Osteocyte (in vitro differentiated cells): ENCODE results near the gene CXCL16. TPM values are rescaled to one million over a fixed set of nuclear protein-coding genes. Genes with fewer than 3 reads are reported as not detected.

ENCODE experiments used
- DNase-seq: peaks from one replicate; pipeline ENCODE4 v3.0.0; 2021; ENCODE audit warnings: mixed read lengths; ENCODE audit not compliant: unreplicated experiment; ENCODE audit errors: extremely low spot score
- H3K27ac Mint-ChIP-seq: one replicate; pipeline ENCODE4 v1.8.0; 2021; ENCODE audit warnings: mild to moderate bottlenecking, mixed read lengths; ENCODE audit not compliant: unreplicated experiment
- H3K27me3 Mint-ChIP-seq: one replicate; pipeline ENCODE4 v1.8.0; 2021; ENCODE audit warnings: mixed read lengths; ENCODE audit not compliant: unreplicated experiment
- H3K36me3 Mint-ChIP-seq: one replicate; pipeline ENCODE4 v1.8.0; 2021; ENCODE audit warnings: mixed read lengths; ENCODE audit not compliant: unreplicated experiment
- H3K4me1 Mint-ChIP-seq: one replicate; pipeline ENCODE4 v1.8.0; 2021; ENCODE audit warnings: mixed read lengths; ENCODE audit not compliant: unreplicated experiment
- H3K4me3 Mint-ChIP-seq: one replicate; pipeline ENCODE4 v1.8.0; 2021; ENCODE audit warnings: mild to moderate bottlenecking, moderate library complexity, mixed read lengths; ENCODE audit not compliant: unreplicated experiment
- H3K9me3 Mint-ChIP-seq: one replicate; pipeline ENCODE4 v1.8.0; 2021; ENCODE audit warnings: mixed read lengths; ENCODE audit not compliant: unreplicated experiment
- CTCF ChIP-seq: fragments of 200-600 bp; sonication (generic); IDR thresholded peaks from 2 replicates; pipeline ENCODE4 v1.5.0; 2021; ENCODE audit warnings: antibody characterized with exemption, mild to moderate bottlenecking, moderate library complexity
- total RNA-seq: library from RNA; stranded (reverse); gene quantifications from 2 replicates; pipeline ENCODE4 v1.2.1, GENCODE V29; 2021

Gene CXCL16
- total RNA-seq, 1 donor from 2014 or later, result 12.8 TPM

GRCh38 chr17:4734857-4735475 lies 4.8 kb downstream of the CXCL16 start:
- no peak for TF ChIP-seq CTCF
- Mint-ChIP-seq H3K36me3 (peaks cover 6% of the 10 kb centered on the region), H3K4me3 (no peak overlapping the region), H3K27me3 (peaks cover 16% of the 10 kb centered on the region), H3K9me3 (no peaks in the 10 kb centered on the region), H3K4me1 (peaks cover 24% of the 10 kb centered on the region), H3K27ac (no peak overlapping the region)
- DNase-seq, result no peak

GRCh38 chr17:4733073-4733531 lies 6.6 kb downstream of the CXCL16 start:
- H3K4me3 Mint-ChIP-seq, result no peak overlapping the region

GRCh38 chr17:4728124-4728523 lies 11.6 kb downstream of the CXCL16 start:
- peaks cover 1% of the 10 kb centered on the region for H3K36me3 Mint-ChIP-seq
- H3K27me3 Mint-ChIP-seq, result peaks cover 13% of the 10 kb centered on the region
- no peak overlapping the region for H3K27ac Mint-ChIP-seq
- H3K9me3 Mint-ChIP-seq, result no peaks in the 10 kb centered on the region
- H3K4me3 Mint-ChIP-seq, result no peak overlapping the region
- DNase-seq, result no peak
- peaks cover 14% of the 10 kb centered on the region for H3K4me1 Mint-ChIP-seq
- no peak for TF ChIP-seq CTCF

More at GRCh38 chr17:4733073-4733531, 6.6 kb downstream of the CXCL16 start:
- Mint-ChIP-seq H3K27ac (no peak overlapping the region), H3K27me3 (peaks cover 11% of the 10 kb centered on the region), H3K4me1 (peaks cover 14% of the 10 kb centered on the region), H3K9me3 (no peaks in the 10 kb centered on the region), H3K36me3 (peaks cover 6% of the 10 kb centered on the region)
- no peak for TF ChIP-seq CTCF
- no peak for DNase-seq

- no peak for DNase-seq
- no peak for TF ChIP-seq CTCF
- Mint-ChIP-seq H3K9me3 (no peaks in the 10 kb centered on the region), H3K36me3 (peaks cover 1% of the 10 kb centered on the region), H3K4me1 (peaks cover 4% of the 10 kb centered on the region), H3K27me3 (peaks cover 13% of the 10 kb centered on the region), H3K27ac (no peak overlapping the region), H3K4me3 (no peak overlapping the region)
These were observed 13.9 kb downstream of the CXCL16 start for GRCh38 chr17:4725646-4726310.

GRCh38 chr17:4724650-4725049 lies 15.1 kb downstream of the CXCL16 start:
- no peaks in the 10 kb centered on the region for H3K9me3 Mint-ChIP-seq
- peaks cover 13% of the 10 kb centered on the region for H3K27me3 Mint-ChIP-seq
- no peak for TF ChIP-seq CTCF
- DNase-seq, result no peak
- no peak overlapping the region for H3K27ac Mint-ChIP-seq
- no peaks in the 10 kb centered on the region for H3K4me1 Mint-ChIP-seq
- H3K36me3 Mint-ChIP-seq, result peaks cover 3% of the 10 kb centered on the region
- H3K4me3 Mint-ChIP-seq, result no peak overlapping the region
